Inflammatory macrophage treated with lipopolysaccharide for 1 hour (primary cell): Measurements from ENCODE around the gene ANXA6.

ENCODE experiments used
- DNase-seq, 2 donors: peaks; one replicate each; pipeline ENCODE4 v3.0.0-alpha.2; 2020 to 2022

Gene ANXA6

DNA sequence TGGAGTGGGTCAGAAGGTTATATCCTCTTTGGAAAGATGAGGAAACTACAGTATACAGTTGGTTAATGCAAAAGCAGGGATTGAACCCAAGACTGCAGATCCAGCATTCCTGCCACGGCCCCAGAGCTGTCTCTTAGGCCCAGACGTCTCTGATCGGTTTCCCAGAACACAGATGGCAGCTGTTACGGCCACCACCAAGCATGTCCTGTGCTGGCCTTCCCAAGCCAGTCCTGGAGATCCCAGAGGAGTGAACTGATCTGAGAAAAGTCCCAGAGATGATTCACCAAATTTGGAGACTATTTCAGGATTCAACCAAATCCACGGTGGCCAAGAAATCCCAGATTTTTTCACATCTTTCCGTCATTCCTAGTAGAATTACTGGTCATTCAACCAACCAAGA is 96.8 kb downstream of the ANXA6 start:
- no peak for DNase-seq

DNA sequence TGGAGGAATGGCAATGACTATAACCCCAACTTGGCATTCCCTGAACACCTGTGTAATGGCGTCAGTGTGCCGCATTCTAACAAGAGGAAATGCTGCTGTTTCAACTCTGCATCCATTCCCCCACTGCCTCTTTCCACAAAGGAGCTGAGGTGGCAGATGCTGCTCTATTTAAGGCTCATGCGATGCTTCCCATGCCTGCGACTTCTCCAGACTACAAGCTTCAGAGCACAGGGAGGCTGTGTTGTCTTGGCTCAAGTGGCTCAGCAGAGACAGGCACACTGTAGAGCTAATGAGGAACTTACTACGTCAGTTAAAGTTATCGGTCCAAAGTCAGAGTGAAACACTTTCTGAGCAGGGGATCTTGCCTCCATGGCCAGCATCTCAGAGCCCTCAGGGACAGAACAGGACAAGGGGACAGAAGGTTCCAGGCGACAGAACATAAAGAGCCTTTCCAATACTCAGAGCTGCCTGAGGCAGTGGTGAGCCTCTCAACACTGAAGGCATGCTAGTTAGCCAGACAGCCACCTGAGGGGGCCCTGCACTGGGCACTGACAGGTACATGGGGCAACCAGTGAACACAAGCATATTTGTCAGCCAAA is 98.6 kb downstream of the ANXA6 start:
- no peak for DNase-seq

DNA sequence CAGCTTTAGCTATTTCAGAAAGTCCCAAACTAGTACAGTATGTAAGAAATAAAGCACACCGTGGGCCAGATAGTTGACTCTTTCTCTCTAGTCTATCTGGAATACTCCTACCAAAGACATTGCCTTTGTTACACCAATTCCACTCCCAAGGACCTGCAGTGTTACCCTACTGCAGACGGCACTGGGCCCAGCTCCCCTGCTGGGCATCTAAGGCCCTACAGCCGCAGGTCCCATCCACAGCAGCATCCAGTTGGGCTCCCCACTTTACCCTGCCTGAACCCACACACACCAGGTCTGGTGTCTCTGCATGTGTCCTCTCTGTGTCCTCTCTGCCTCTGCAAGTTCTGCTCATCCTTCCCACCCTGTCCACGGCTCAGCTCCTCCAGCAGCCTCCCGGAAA is 99.3 kb downstream of the ANXA6 start:
- no peak for DNase-seq

DNA sequence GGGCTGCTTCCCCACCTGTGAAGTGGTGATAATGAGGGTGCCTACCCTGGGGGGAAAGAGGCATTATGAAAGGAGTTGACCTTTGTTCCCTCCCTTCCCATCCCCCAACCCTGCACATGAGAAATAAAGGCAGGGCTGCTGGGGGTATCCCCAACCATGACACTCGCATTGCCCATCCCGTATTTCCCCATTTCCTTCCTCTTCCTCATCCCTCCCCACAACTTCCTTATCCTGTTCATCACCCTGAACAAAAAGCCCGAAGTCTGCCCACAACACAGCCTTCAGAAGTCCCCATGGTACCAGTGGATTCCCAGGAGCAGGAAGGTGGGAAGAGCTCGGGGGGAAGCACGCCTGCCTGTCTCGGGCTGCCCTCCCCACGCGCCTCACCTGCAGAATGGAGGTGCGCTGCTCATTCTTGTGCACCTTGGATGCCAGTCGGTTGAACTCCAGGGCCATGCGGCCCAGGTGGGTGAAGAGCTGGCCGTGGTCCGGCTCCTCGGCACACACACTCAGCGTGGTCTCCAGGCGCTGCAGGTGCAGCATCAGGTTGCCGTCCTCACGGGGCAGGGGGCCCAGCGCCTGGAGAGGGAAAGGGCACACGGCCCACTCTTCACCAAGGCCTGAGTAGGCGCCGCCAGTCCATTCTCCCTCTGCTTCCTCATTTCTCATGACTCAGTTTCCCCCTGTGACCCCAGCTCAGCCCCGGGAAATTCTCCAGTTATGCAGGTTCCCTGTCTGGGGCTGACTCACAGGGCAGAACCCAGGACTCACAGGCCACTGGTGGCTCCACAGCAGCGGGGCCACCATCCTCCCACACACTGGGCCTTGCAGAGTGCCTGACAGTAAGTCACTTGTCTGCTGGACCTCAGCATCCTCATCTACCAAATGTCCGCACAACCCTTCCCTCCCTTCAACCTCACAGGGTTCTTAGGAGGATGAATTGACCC is 100.9 kb downstream of the ANXA6 start:
- peak; percentile 97 to 99 for DNase-seq

DNA sequence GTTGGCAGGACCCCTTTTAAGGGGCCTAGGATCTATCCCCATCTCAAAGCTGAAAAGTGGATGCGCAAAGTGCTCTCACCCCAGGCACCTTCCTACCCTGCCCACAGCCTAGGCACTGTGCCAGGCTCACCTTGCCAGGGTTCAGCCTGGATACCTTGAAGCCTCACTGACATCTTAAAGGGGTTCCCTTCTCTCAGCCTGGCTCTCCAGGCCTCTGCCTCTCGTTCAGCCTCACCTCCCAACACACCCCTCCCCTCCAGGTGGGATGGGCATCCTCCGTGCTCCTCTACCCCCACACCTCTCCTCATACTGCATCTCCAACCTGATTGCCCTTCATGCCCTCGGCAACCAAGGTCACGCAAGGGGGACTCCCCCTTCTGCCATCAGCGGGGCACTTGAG is 102.2 kb downstream of the ANXA6 start:
- no peak for DNase-seq

DNA sequence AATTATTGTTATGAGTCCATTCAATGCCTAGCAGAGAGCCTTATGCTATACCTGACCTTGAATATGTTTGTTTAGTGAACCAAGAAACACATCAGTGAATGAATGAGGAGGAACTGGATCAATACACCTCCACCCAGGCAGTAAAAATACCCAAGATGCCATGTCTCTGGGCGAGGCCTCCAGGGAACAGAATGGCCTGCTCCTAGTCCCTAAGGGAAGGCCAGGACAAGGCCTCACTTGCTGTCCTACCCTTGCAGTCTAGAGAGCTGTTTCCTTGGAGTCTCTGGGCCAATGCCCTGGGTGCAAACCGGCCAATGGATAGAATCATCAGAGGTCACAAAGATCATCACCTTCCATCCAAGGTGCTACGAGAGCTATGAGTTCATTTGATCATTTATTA is 102.9 kb downstream of the ANXA6 start:
- no peak for DNase-seq

DNA sequence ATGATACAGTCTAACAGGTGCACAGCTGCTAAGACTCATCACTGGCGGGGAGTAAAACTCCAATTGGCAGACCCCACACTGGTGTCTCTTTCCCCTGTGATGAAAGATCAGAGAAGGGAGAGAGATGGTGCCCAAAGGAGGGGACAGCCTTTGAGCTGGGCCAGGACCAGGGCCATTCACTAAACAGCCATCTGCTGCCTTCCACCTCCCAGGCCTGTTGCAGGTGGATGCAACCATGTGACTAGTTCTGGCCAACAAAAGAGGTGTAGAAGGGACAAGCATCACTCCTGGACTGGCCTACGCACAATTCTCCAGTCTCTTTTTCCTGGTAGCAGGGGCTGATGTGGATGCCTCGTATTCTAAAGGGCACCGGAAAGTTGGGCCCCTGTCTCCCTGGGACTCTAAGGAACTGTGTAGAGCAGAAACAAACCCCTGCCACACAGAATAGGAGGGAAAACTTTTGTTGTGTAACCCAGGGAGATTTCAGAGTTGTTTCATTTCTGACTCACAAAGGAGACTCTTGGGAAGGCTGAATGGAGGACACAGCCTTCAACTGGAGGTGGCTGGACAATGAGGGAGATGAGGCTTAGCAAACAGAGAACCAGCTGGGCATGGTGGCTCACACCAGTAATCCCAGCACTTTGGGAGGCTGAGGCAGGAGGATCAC is 103.7 kb downstream of the ANXA6 start:
- peak; percentile 74 to 76 for DNase-seq

DNA sequence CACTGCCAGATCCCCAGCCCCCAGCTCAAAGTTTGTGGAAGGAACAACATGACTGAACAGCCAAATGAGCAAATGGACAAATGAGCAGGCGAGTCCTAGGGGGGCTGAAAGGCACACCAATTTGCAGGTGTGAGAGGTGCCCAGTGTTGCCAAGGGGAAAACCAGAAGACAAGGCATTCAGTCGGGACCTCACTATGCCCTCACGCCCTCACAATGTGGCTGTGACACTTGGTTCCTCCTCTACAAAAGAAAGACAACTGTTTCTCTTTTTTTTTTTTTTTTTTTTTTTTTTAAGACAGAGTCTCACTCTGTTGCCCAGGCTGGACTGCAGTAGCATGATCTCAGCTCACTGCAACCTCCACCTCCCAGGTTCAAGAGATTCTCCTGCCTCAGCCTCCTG is 104.7 kb downstream of the ANXA6 start:
- DNase-seq: peak in 1 of 2 donors; percentile 72

DNA sequence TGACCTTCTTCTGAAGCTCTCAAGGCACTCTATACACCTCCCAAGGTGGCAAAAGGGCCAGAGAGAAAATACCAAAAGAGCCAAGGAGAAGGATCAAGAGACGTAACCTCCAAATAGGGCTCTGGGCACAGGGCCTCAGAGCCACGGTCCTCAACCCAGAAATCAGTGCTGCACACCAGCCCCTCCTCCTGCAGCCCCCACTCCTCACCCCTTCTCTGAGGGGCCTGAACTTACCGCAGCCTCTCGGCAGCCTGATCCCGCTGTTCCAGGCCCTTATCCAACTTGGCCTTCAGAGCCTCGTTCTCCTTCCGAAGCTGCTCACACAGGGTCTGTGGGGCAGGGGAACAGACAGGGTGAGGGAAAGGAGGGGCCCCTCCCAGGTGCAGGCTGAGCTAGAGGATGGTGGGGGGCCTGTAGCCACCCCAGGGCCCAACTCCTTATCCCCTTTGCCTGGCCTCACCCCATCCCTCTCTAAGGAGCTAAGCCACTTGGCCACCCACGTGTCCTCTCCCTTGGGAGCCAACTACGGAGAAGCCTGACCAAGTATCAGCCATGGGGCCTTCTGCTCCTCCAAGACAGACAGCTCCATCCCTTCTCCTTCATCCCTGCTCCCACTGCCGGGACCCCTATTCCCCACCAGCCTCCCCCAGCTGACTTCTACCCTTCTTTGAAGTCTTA is 105.5 kb downstream of the ANXA6 start:
- DNase-seq: no peak

DNA sequence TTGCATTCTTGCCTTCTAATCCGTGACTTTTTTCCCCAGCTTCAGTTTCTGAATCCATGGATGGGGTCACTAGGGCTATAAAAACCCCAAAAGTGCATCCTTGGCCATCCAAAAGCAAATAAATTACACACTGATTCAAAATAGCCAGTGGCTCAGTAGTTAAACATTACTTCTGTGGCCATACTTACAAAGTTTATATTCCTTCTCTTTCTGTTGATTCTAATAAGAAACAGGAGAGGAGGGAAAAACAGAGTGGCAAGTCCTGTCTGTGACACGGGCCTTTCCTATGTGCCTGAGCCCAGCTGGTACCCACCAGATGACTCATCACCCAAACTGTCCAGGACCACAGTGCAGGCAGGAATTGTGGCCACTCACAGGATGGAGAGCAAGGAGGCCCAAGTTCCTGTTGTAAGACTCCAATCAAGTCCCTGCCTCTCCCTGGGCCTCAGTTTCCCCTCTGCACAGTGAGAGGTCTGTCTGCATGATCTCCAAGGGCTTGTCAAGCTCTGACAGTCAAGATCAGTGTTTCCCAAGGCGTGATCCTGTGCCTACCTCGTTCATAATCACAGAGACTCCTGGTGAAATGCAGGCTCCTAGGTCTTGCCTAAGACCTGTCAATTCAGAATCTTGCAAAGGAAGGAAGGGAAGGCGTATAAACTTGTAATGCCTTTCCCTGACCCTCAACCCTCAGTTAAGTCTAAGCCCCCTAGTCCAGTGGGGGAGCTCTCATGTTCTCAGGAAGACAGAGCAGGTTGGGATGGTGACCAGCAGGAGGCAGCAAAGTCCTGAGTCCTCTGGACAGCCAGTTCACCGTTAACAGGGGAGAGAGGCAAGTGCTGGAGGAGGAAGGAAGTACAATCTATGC is 106.3 kb downstream of the ANXA6 start:
- peak; percentile 64 to 84 for DNase-seq
